ENCODE measurements around the gene SLC2A9. TPM values are rescaled to one million over a fixed set of nuclear protein-coding genes. Genes with fewer than 3 reads are reported as not detected.

SLC2A9 gene
- total and polyA plus RNA-seq, 2 of the 8 experiments (the other 6 are each of a cell fraction or from before 2014, with no cell fraction given), result 0.20 to 0.26 TPM

DNA sequence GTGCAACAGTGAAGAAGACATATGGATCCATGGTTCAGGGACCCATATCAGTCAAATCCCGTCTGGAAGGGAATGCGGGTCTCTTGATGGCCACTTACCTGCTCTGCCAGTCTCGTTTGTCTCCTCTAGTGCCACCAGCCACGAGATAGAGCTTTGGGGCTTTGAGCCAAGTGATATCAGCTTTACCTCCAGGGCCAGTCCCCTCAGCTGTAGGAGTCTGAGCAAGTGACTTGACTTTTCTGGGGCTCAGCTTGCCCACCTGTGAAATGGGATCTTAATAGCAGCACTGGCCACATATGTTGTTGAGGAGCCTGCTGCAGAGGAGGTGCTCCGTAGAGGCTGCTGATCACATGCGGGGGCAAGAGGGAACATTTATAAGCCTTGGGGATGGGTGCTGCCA, 1.2 kb downstream of the SLC2A9 start:
- FAIRE-seq (no peak), DNase-seq (ENCODE audit: low read depth in 1 of 2, low spot score in 2 of 2) (no peak)
- Histone ChIP-seq H2BK15ac (ENCODE audit: low read length) (no peak overlapping the region), H2AK5ac (ENCODE audit: low read depth, low read length) (no peak overlapping the region), H4K91ac (replicated peaks; ENCODE audit: insufficient read length, low read length) (no peak overlapping the region), H3K23ac (ENCODE audit: insufficient read length) (no peak overlapping the region), H2BK20ac (ENCODE audit: low read length) (no peak overlapping the region), H3K4me1 (replicated peaks in 1 of 4; ENCODE audit: control insufficient read depth in 3 of 4, insufficient read depth in 4 of 4, low read length in 3 of 4) (peaks cover 0 to 12% (median 4%) of the 10 kb centered on the region in 4 experiments; a peak in 5 of 7 replicates), H4K8ac (ENCODE audit: extremely low read depth, insufficient read depth, low read length) (no peak overlapping the region), H3K9me3 (ENCODE audit: insufficient read depth in 2 of 2, low read depth in 1 of 2, low read length in 1 of 2) (no peaks in the 10 kb centered on the region), H3K9ac (replicated peaks in 1 of 4; ENCODE audit: extremely low read depth in 1 of 4, low read depth in 3 of 4, low read length in 3 of 4) (no peak overlapping the region), H2BK12ac (ENCODE audit: low read depth, low read length) (no peak overlapping the region), H3K14ac (ENCODE audit: insufficient read length) (no peak overlapping the region), H4K20me1 (replicated peaks in 1 of 2; ENCODE audit: control insufficient read depth in 1 of 2, insufficient read depth in 2 of 2, low read length in 2 of 2) (no peaks in the 10 kb centered on the region), H3K4me3 (ENCODE audit: extremely low read depth in 1 of 4, insufficient read depth in 2 of 4, low read depth in 3 of 4, low read length in 4 of 4) (no peak overlapping the region), H3K18ac (ENCODE audit: extremely low read depth, low read length) (no peak overlapping the region), H3K79me1 (ENCODE audit: low read depth, low read length) (0 out of 2 replicates have a peak, but pooled peaks cover 2% of the 10 kb centered on the region), H3K27me3 (replicated peaks in 1 of 4; ENCODE audit: control insufficient read depth in 3 of 4, extremely low read depth in 1 of 4, insufficient read depth in 3 of 4, low read length in 3 of 4) (peaks cover 0 to 12% (median 6%) of the 10 kb centered on the region in 4 experiments; a peak in 4 of 7 replicates), H2BK5ac (ENCODE audit: low read depth, low read length) (no peak overlapping the region), H3K56ac (replicated peaks; ENCODE audit: insufficient read length, low read depth, low read length) (no peak overlapping the region), H3K79me2 (ENCODE audit: control insufficient read depth in 1 of 2, insufficient read depth in 2 of 2, low read length in 2 of 2) (no peaks in the 10 kb centered on the region), H3K4ac (replicated peaks; ENCODE audit: insufficient read length, low read depth, low read length) (no peak overlapping the region), H3K23me2 (ENCODE audit: low read depth, low read length) (peaks cover 6% of the 10 kb centered on the region; the same call in 1 of the 2 replicates), H4K5ac (ENCODE audit: insufficient read length, low read depth, low read length) (no peak overlapping the region), H3K4me2 (ENCODE audit: insufficient read depth in 1 of 2, low read depth in 2 of 2, low read length in 2 of 2) (no peak overlapping the region; a peak in 1 of 4 replicates), H3K36me3 (ENCODE audit: control insufficient read depth in 2 of 4, insufficient read depth in 4 of 4, low read length in 3 of 4) (no peaks in the 10 kb centered on the region), H2AFZ (ENCODE audit: low read length) (no peak overlapping the region), H3K27ac (ENCODE audit: low read depth, low read length) (no peak overlapping the region), H2BK120ac (replicated peaks; ENCODE audit: low read depth, low read length) (no peak overlapping the region)
- POLR2A ChIA-PET (ENCODE audit: partially characterized antibody), result interaction anchor here (0.7 to 1.9 kb wide), 3 partner anchors 49 to 98 kb away, joined by 3 to 5 read pairs (median 4); no protein-coding TSS in a partner anchor
- CTCF ChIA-PET (ENCODE audit: partially characterized antibody), result interaction anchor here (0.6 to 9.1 kb wide), 7 partner anchors 13 to 316 kb away, joined by 5 to 211 read pairs (median 6); no protein-coding TSS in a partner anchor
- WGBS, 2 experiments (ENCODE audit: extremely low coverage in 1 of 2, insufficient coverage in 1 of 2, insufficient read length in 1 of 2, insufficient replicate concordance in 2 of 2, low coverage in 1 of 2, low lambda C conversion rate in 2 of 2, missing lambda C conversion rate in 1 of 2), result 91% methylated on average over 6 of the region's 6 CpGs; no CpG with 5 or more reads in 1 of the 2 experiments
- TF ChIP-seq KDM1A (IDR thresholded peaks at IDR 0.05; ENCODE audit: borderline replicate concordance, low read length) (peak; percentile 50; the same call in 1 of the 2 replicates), NANOG (IDR thresholded peaks at IDR 0.05; ENCODE audit: insufficient read depth, low read depth, low read length, poor library complexity, severe bottlenecking) (no peak)
